GM11168 (cell line): ENCODE results near the gene PITRM1.

Experiments
- in situ Hi-C: fragments of 300-500 bp; cut with MboI; formaldehyde crosslinking; loops from one replicate; pipeline ENCODE4 v1.12.0; 2022; ENCODE audit warnings: low sequenced_read_pairs; ENCODE audit not compliant: unreplicated experiment

The PITRM1 gene

GRCh38 chr10:3169673-3170072 lies 2.9 kb downstream of the PITRM1 start:
- in situ Hi-C loops: no loop called here

GRCh38 chr10:3169271-3169670 lies 3.3 kb downstream of the PITRM1 start:
- in situ Hi-C loops: no loop called here

- in situ Hi-C loops: no loop called here
These were observed 4.8 kb downstream of the PITRM1 start for GRCh38 chr10:3167611-3168330.

GRCh38 chr10:3166496-3167290 lies 5.9 kb downstream of the PITRM1 start:
- in situ Hi-C loops: no loop called here

GRCh38 chr10:3165196-3165595 lies 7.4 kb downstream of the PITRM1 start:
- in situ Hi-C loops: no loop called here

GRCh38 chr10:3163879-3164278 lies 8.7 kb downstream of the PITRM1 start:
- in situ Hi-C loops: no loop called here

GRCh38 chr10:3162533-3162932 lies 10.0 kb downstream of the PITRM1 start:
- in situ Hi-C loops: no loop called here

GRCh38 chr10:3159152-3159551 lies 13.4 kb downstream of the PITRM1 start:
- in situ Hi-C loops: no loop called here

GRCh38 chr10:3154666-3155065 lies 17.9 kb downstream of the PITRM1 start:
- in situ Hi-C loops: no loop called here

- in situ Hi-C loops: no loop called here
These were observed 20.0 kb downstream of the PITRM1 start for GRCh38 chr10:3152566-3152935.

- in situ Hi-C loops: no loop called here
These were observed 20.6 kb downstream of the PITRM1 start for GRCh38 chr10:3151889-3152565.

- in situ Hi-C loops: no loop called here
These were observed 21.6 kb downstream of the PITRM1 start for GRCh38 chr10:3150961-3151360.

- in situ Hi-C loops: no loop called here
These were observed 22.2 kb downstream of the PITRM1 start for GRCh38 chr10:3150366-3150765.

GRCh38 chr10:3149918-3150317 lies 22.7 kb downstream of the PITRM1 start:
- in situ Hi-C loops: no loop called here

- in situ Hi-C loops: no loop called here
These were observed 23.6 kb downstream of the PITRM1 start for GRCh38 chr10:3148994-3149393.

GRCh38 chr10:3148041-3148440 lies 24.5 kb downstream of the PITRM1 start:
- in situ Hi-C loops: no loop called here

- in situ Hi-C loops: no loop called here
These were observed 25.3 kb downstream of the PITRM1 start for GRCh38 chr10:3147117-3147820.

- in situ Hi-C loops: no loop called here
These were observed 26.3 kb downstream of the PITRM1 start for GRCh38 chr10:3146289-3146688.

GRCh38 chr10:3145366-3145765 lies 27.2 kb downstream of the PITRM1 start:
- in situ Hi-C loops: no loop called here

- in situ Hi-C loops: no loop called here
These were observed 28.7 kb downstream of the PITRM1 start for GRCh38 chr10:3143791-3144434.
